Measurements from ENCODE around the gene ZSCAN29.
"Not testable (repeated sequence)": the region's sequence is repeated elsewhere in the genome, so short reads cannot be mapped to it uniquely, and the experiment has no call there.

ZSCAN29 gene

GRCh38 chr15:43370975-43371974, at the start of gene ZSCAN29, which contains the start of gene TUBGCP4:
Gene ZSCAN29 (minus strand): TSS chr15:43371043. CDS start chr15:43369913, 1,130 bp downstream.
Gene TUBGCP4 (plus strand): TSS chr15:43371101. CDS start chr15:43371355, 254 bp downstream.
- DNase-seq (peak; percentile 89), ATAC-seq (peak; percentile 85)

GRCh38 chr15:43420435-43420834, 49.6 kb upstream of the ZSCAN29 start:
- DNase-seq = no peak

GRCh38 chr15:43414196-43414595, 43.4 kb upstream of the ZSCAN29 start:
- DNase-seq = no peak
- no peak for ATAC-seq

More at GRCh38 chr15:43420435-43420834, 49.6 kb upstream of the ZSCAN29 start:
- no peak for ATAC-seq

GRCh38 chr15:43412096-43412495, 41.3 kb upstream of the ZSCAN29 start:
- DNase-seq (no peak), ATAC-seq (no peak)

- DNase-seq (no peak), ATAC-seq (no peak)
Measured at GRCh38 chr15:43410572-43411214, 39.9 kb upstream of the ZSCAN29 start.

- no peak for DNase-seq
Measured at GRCh38 chr15:43408789-43409188, 37.9 kb upstream of the ZSCAN29 start.

GRCh38 chr15:43406808-43407207, 36.0 kb upstream of the ZSCAN29 start:
- ATAC-seq (no peak), DNase-seq (no peak)

More at GRCh38 chr15:43408789-43409188, 37.9 kb upstream of the ZSCAN29 start:
- no peak for ATAC-seq

- ATAC-seq = no peak
- no peak for DNase-seq
Measured at GRCh38 chr15:43406189-43406588, 35.3 kb upstream of the ZSCAN29 start.

- no peak for DNase-seq
- no peak for ATAC-seq
Measured at GRCh38 chr15:43404130-43404529, 33.3 kb upstream of the ZSCAN29 start.

GRCh38 chr15:43403616-43404015, 32.8 kb upstream of the ZSCAN29 start:
- ATAC-seq = no peak
- no peak for DNase-seq

GRCh38 chr15:43402255-43402654, 31.4 kb upstream of the ZSCAN29 start:
- ATAC-seq = no peak
- no peak for DNase-seq

- ATAC-seq, DNase-seq: not testable (repeated sequence)
Measured at GRCh38 chr15:43393592-43393991, 22.7 kb upstream of the ZSCAN29 start.

- ATAC-seq = no peak
- no peak for DNase-seq
Measured at GRCh38 chr15:43390723-43391122, 19.9 kb upstream of the ZSCAN29 start.

GRCh38 chr15:43383070-43383469, 12.2 kb upstream of the ZSCAN29 start:
- no peak for ATAC-seq
- no peak for DNase-seq

- DNase-seq = no peak
Measured at GRCh38 chr15:43382310-43382709, 11.5 kb upstream of the ZSCAN29 start.

GRCh38 chr15:43378601-43379000, 7.8 kb upstream of the ZSCAN29 start:
- DNase-seq (no peak), ATAC-seq (no peak)

More at GRCh38 chr15:43382310-43382709, 11.5 kb upstream of the ZSCAN29 start:
- no peak for ATAC-seq

GRCh38 chr15:43376017-43376705, 5.3 kb upstream of the ZSCAN29 start:
- ATAC-seq (peak; percentile 57), DNase-seq (peak; percentile 32)

- peak; percentile 14 for DNase-seq
- peak; percentile 60 for ATAC-seq
Measured at GRCh38 chr15:43370310-43370974, 401 bp downstream of the ZSCAN29 start.

- DNase-seq (no peak), ATAC-seq (no peak)
Measured at GRCh38 chr15:43361313-43361903, 9.4 kb downstream of the ZSCAN29 start.

GRCh38 chr15:43360821-43361220, 10.0 kb downstream of the ZSCAN29 start:
- DNase-seq (no peak), ATAC-seq (no peak)

- DNase-seq = no peak
Measured at GRCh38 chr15:43352693-43353382, 18.0 kb downstream of the ZSCAN29 start.

More at GRCh38 chr15:43352693-43353382, 18.0 kb downstream of the ZSCAN29 start:
- no peak for ATAC-seq

Measured in stimulated activated naive CD8-positive, alpha-beta T cell treated with anti-CD3 and anti-CD28 coated beads, Interleukin-15, Interleukin-2, amounts not matched to agents 100 U/mL and 50 U/mL, for 24 hours (primary cell).